Measurements from ENCODE around the gene ZYX. TPM values are rescaled to one million over a fixed set of nuclear protein-coding genes. Genes with fewer than 3 reads are reported as not detected.

The ZYX gene
- polyA plus RNA-seq, 1 donor from 2014 or later, result 10.0 TPM

DNA sequence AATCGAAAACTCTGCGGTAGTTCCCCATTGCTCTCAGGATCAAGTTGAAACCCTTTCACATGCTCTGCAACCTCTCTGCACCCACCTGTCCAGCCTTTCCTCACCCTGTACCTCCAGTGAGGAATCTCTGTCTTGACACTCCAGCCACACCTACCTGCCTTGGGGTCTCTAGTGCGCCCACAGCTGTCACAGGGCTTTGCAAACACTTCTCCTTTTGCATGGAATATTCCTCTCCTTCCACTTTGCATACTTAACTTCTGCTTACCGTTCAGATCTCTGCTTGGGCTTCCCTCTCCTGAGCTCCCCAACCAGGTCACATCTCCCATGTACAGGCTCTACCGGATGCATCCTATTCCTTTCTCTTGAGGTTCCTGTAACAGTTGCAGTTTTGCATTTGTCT lies 6.6 kb upstream of the ZYX start:
- Histone ChIP-seq H3K9ac (ENCODE audit: low read length) (no peak overlapping the region), H3K4me3 (ENCODE audit: low read length) (no peak overlapping the region), H3K9me3 (ENCODE audit: low read length) (no peaks in the 10 kb centered on the region), H3K27me3 (ENCODE audit: insufficient read depth, low read depth, low read length) (no peaks in the 10 kb centered on the region), H3K36me3 (ENCODE audit: insufficient read depth, low read length) (no peaks in the 10 kb centered on the region), H4K20me1 (ENCODE audit: insufficient read depth) (no peaks in the 10 kb centered on the region), H3K27ac (ENCODE audit: low read length) (no peak overlapping the region), H3F3A (ENCODE audit: insufficient read depth, low read length, poor library complexity, severe bottlenecking) (no peaks in the 10 kb centered on the region), H3K4me2 (ENCODE audit: low read length) (no peak overlapping the region), H3K79me2 (replicated peaks; ENCODE audit: insufficient read depth, low read length) (no peaks in the 10 kb centered on the region), H3K9me2 (ENCODE audit: insufficient read depth, low read length) (no peaks in the 10 kb centered on the region), H2AFZ (ENCODE audit: low read depth, low read length) (no peak overlapping the region)
- no peak for TF ChIP-seq POLR2AphosphoS5 (IDR thresholded peaks at IDR 0.05)
- no peak for TF ChIP-seq EZH2 (IDR thresholded peaks at IDR 0.05; ENCODE audit: borderline replicate concordance, insufficient read depth, low read length, poor library complexity, severe bottlenecking)
- TF ChIP-seq, protein P1, sequence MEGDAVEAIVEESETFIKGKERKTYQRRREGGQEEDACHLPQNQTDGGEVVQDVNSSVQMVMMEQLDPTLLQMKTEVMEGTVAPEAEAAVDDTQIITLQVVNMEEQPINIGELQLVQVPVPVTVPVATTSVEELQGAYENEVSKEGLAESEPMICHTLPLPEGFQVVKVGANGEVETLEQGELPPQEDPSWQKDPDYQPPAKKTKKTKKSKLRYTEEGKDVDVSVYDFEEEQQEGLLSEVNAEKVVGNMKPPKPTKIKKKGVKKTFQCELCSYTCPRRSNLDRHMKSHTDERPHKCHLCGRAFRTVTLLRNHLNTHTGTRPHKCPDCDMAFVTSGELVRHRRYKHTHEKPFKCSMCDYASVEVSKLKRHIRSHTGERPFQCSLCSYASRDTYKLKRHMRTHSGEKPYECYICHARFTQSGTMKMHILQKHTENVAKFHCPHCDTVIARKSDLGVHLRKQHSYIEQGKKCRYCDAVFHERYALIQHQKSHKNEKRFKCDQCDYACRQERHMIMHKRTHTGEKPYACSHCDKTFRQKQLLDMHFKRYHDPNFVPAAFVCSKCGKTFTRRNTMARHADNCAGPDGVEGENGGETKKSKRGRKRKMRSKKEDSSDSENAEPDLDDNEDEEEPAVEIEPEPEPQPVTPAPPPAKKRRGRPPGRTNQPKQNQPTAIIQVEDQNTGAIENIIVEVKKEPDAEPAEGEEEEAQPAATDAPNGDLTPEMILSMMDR (IDR thresholded peaks at IDR 0.05; ENCODE audit: poor library complexity, severe bottlenecking), result no peak
- no peak for TF ChIP-seq EP300 (conservative IDR thresholded peaks at IDR 0.05; ENCODE audit: poor library complexity, severe bottlenecking)
- TF ChIP-seq MXI1 (conservative IDR thresholded peaks at IDR 0.05; ENCODE audit: poor library complexity, severe bottlenecking), result no peak

DNA sequence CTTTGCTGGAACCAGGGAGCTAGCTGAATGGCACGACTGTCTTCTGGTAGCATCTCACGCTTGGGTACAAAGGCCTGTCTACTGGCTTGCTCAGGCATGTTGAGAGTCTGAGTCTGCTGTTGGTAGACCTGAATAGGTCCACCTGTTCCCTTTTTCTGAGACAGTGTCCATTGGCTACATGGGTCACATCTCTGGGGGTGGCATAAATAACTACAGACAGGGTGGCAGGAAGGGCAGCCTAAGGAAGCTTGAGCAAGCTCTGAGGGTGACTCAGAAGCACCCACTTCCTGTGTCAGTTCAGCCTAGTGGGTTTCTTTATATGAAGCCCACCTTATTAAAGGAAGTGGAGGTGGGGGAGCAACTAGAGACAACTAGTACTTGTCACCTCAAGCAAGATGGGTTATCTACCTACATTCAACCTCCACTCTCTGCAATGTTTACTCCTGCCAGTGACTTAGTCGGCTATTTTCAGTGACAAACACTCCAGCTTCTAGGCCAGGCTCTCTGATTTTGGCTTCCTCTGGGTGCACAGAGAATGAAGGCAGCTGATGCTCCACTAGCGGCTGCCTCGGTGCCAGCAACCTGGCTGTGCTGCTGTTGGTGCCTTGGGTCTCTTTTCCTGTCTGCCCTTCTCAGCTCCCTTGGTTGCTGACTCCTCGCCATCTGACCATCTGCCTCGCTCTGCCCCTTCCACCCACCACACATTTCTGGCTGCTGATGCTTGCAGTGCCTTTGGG lies 5.7 kb upstream of the ZYX start:
- no peak overlapping the region for H3K4me2 ChIP-seq (ENCODE audit: low read length)
- no peak overlapping the region for H3K9ac ChIP-seq (ENCODE audit: low read length)
- no peaks in the 10 kb centered on the region for H3K9me2 ChIP-seq (ENCODE audit: insufficient read depth, low read length)
- no peaks in the 10 kb centered on the region for H4K20me1 ChIP-seq (ENCODE audit: insufficient read depth)
- no peaks in the 10 kb centered on the region for H3K9me3 ChIP-seq (ENCODE audit: low read length)
- no peaks in the 10 kb centered on the region for H3K79me2 ChIP-seq (replicated peaks; ENCODE audit: insufficient read depth, low read length)
- H3K4me3 ChIP-seq (ENCODE audit: low read length), result no peak overlapping the region
- H3K27me3 ChIP-seq (ENCODE audit: insufficient read depth, low read depth, low read length), result no peaks in the 10 kb centered on the region
- H3K36me3 ChIP-seq (ENCODE audit: insufficient read depth, low read length), result no peaks in the 10 kb centered on the region
- TF ChIP-seq EZH2 (IDR thresholded peaks at IDR 0.05; ENCODE audit: borderline replicate concordance, insufficient read depth, low read length, poor library complexity, severe bottlenecking), result no peak
- no peak for TF ChIP-seq MXI1 (conservative IDR thresholded peaks at IDR 0.05; ENCODE audit: poor library complexity, severe bottlenecking)
- no peak for TF ChIP-seq EP300 (conservative IDR thresholded peaks at IDR 0.05; ENCODE audit: poor library complexity, severe bottlenecking)
- TF ChIP-seq, protein P1 (IDR thresholded peaks at IDR 0.05; ENCODE audit: poor library complexity, severe bottlenecking), result no peak
- TF ChIP-seq TAF1 (IDR thresholded peaks at IDR 0.05; ENCODE audit: low read depth), result no peak
- TF ChIP-seq RAD21 (conservative IDR thresholded peaks at IDR 0.05), result no peak
- TF ChIP-seq POLR2AphosphoS5 (IDR thresholded peaks at IDR 0.05), result no peak
- TF ChIP-seq SMC3 (conservative IDR thresholded peaks at IDR 0.05; ENCODE audit: poor library complexity), result no peak
- TF ChIP-seq, protein P2, sequence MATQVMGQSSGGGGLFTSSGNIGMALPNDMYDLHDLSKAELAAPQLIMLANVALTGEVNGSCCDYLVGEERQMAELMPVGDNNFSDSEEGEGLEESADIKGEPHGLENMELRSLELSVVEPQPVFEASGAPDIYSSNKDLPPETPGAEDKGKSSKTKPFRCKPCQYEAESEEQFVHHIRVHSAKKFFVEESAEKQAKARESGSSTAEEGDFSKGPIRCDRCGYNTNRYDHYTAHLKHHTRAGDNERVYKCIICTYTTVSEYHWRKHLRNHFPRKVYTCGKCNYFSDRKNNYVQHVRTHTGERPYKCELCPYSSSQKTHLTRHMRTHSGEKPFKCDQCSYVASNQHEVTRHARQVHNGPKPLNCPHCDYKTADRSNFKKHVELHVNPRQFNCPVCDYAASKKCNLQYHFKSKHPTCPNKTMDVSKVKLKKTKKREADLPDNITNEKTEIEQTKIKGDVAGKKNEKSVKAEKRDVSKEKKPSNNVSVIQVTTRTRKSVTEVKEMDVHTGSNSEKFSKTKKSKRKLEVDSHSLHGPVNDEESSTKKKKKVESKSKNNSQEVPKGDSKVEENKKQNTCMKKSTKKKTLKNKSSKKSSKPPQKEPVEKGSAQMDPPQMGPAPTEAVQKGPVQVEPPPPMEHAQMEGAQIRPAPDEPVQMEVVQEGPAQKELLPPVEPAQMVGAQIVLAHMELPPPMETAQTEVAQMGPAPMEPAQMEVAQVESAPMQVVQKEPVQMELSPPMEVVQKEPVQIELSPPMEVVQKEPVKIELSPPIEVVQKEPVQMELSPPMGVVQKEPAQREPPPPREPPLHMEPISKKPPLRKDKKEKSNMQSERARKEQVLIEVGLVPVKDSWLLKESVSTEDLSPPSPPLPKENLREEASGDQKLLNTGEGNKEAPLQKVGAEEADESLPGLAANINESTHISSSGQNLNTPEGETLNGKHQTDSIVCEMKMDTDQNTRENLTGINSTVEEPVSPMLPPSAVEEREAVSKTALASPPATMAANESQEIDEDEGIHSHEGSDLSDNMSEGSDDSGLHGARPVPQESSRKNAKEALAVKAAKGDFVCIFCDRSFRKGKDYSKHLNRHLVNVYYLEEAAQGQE (IDR thresholded peaks at IDR 0.05; ENCODE audit: borderline replicate concordance), result no peak
- no peak overlapping the region for H3K27ac ChIP-seq (ENCODE audit: low read length)
- no peak overlapping the region for H2AFZ ChIP-seq (ENCODE audit: low read depth, low read length)
- H3F3A ChIP-seq (ENCODE audit: insufficient read depth, low read length, poor library complexity, severe bottlenecking), result no peaks in the 10 kb centered on the region
